GM12878 (cell line): ENCODE measurements around the gene OAS1.

Experiments
- ATF2 ChIP-seq: IDR thresholded peaks from 2 replicates; pipeline ENCODE4 v1.6.1; 2012; ENCODE audit warnings: low read length, inconsistent platforms
- CTCF ChIP-seq, 3 experiments: IDR thresholded peaks in 2 of 3; conservative IDR thresholded peaks in 1 of 3; 2 replicates each; pipeline ENCODE4 v1.5.1; 2011; ENCODE audit warnings: low read depth in 3 of 3, low read length in 3 of 3, mild to moderate bottlenecking in 3 of 3, control low read depth in 2 of 3, moderate library complexity in 2 of 3, inconsistent platforms in 1 of 3, mixed read lengths in 1 of 3; ENCODE audit not compliant: control insufficient read depth in 2 of 3, insufficient read depth in 1 of 3; ENCODE audit errors: extremely low read depth in 1 of 3
- EZH2 ChIP-seq: IDR thresholded peaks from 2 replicates; pipeline ENCODE4 v1.6.1; 2012; ENCODE audit warnings: low read depth, mild to moderate bottlenecking, control low read depth, inconsistent platforms, low read length, borderline replicate concordance; ENCODE audit not compliant: control insufficient read depth
- MYC ChIP-seq: IDR thresholded peaks from 2 replicates; pipeline ENCODE4 v1.6.1; 2011; ENCODE audit warnings: mild to moderate bottlenecking, low read length, moderate library complexity, inconsistent platforms; ENCODE audit not compliant: insufficient read depth, insufficient replicate concordance, insufficient read length, severe bottlenecking
- PBX3 ChIP-seq: IDR thresholded peaks from 2 replicates; pipeline ENCODE4 v1.6.1; 2011; ENCODE audit warnings: mild to moderate bottlenecking, low read depth, low read length, moderate library complexity; ENCODE audit not compliant: insufficient replicate concordance
- POLR2AphosphoS5 ChIP-seq: IDR thresholded peaks from 2 replicates; pipeline ENCODE4 v1.6.1; 2011; ENCODE audit warnings: mild to moderate bottlenecking, low read length, inconsistent platforms
- RAD21 ChIP-seq: IDR thresholded peaks from 2 replicates; pipeline ENCODE4 v1.6.1; 2011; ENCODE audit warnings: mild to moderate bottlenecking, low read depth, low read length, moderate library complexity; ENCODE audit not compliant: insufficient read depth
- SMAD1 ChIP-seq: fragments of 450-650 bp; IDR thresholded peaks from 2 replicates; pipeline ENCODE4 v1.6.1; 2018; ENCODE audit warnings: mild to moderate bottlenecking, low read depth; ENCODE audit not compliant: partially characterized antibody
- TF ChIP-seq, protein P1 (sequence below): fragments of 450-650 bp; IDR thresholded peaks from 2 replicates; pipeline ENCODE4 v1.6.1; 2016; ENCODE audit warnings: mild to moderate bottlenecking
- TF ChIP-seq, protein P2 (sequence below): fragments of 450-650 bp; conservative IDR thresholded peaks from 2 replicates; pipeline ENCODE4 v1.6.1; 2017; ENCODE audit warnings: mild to moderate bottlenecking, moderate library complexity

- no peak for TF ChIP-seq MYC
- TF ChIP-seq POLR2AphosphoS5: no peak
- TF ChIP-seq CTCF (IDR thresholded peaks at IDR 0.05 in 2 of 3, conservative IDR thresholded peaks at IDR 0.05 in 1 of 3; ENCODE audit: control insufficient read depth in 2 of 3, extremely low read depth in 1 of 3, insufficient read depth in 1 of 3, low read depth in 3 of 3, low read length in 3 of 3): no peak
- TF ChIP-seq RAD21: no peak
- TF ChIP-seq, protein P1, sequence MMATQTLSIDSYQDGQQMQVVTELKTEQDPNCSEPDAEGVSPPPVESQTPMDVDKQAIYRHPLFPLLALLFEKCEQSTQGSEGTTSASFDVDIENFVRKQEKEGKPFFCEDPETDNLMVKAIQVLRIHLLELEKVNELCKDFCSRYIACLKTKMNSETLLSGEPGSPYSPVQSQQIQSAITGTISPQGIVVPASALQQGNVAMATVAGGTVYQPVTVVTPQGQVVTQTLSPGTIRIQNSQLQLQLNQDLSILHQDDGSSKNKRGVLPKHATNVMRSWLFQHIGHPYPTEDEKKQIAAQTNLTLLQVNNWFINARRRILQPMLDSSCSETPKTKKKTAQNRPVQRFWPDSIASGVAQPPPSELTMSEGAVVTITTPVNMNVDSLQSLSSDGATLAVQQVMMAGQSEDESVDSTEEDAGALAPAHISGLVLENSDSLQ: no peak
- TF ChIP-seq SMAD1: no peak
- no peak for TF ChIP-seq PBX3
- TF ChIP-seq EZH2: no peak
- TF ChIP-seq, protein P2, sequence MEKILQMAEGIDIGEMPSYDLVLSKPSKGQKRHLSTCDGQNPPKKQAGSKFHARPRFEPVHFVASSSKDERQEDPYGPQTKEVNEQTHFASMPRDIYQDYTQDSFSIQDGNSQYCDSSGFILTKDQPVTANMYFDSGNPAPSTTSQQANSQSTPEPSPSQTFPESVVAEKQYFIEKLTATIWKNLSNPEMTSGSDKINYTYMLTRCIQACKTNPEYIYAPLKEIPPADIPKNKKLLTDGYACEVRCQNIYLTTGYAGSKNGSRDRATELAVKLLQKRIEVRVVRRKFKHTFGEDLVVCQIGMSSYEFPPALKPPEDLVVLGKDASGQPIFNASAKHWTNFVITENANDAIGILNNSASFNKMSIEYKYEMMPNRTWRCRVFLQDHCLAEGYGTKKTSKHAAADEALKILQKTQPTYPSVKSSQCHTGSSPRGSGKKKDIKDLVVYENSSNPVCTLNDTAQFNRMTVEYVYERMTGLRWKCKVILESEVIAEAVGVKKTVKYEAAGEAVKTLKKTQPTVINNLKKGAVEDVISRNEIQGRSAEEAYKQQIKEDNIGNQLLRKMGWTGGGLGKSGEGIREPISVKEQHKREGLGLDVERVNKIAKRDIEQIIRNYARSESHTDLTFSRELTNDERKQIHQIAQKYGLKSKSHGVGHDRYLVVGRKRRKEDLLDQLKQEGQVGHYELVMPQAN: no peak
- TF ChIP-seq ATF2: no peak
Measured at GRCh38 chr12:112927925-112928324, 21.2 kb downstream of the OAS1 start.
